ENCODE measurements around the gene MAP4. TPM values are rescaled to one million over a fixed set of nuclear protein-coding genes. Genes with fewer than 3 reads are reported as not detected.
A peak's percentile ranks its signal among the peaks of the same experiment; 100 is the strongest.
"Not testable (repeated sequence)": the region's sequence is repeated elsewhere in the genome, so short reads cannot be mapped to it uniquely, and the experiment has no call there.

MAP4 gene
- polyA plus RNA-seq, 5 donors = 160 to 181 (median 175) TPM

DNA sequence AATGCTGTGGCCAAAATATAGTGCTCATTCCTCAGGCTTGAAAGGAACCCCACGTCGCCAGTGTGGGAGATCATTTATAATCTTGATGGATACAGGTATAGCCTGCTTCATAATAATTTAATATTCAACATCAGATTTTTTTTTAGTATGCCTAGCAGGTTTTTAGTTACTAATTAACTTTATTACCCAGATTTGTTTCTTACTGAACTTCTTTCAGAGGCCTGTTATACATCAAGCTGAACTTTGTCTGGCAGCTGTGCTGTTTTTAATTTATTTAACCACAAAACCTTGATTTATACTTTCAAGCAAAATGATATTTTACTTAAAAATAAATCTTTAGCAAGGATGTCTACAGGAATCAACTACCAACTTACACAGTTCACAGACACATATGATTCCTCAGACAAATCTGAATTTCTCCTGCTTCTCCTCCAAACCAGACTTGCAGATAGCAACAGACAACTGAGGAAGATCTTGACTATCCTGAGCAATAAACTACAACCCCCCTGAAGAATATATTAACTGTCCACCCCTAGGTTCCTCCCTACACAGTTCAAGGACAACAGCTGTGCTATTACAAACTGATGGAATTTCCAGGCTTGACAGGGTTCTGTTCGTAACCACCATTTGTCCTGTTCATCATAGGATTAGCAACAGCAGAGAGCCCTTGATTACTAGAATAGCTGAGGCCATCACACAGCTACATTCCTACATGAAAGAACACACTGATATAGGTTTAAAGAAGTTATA lies 610 bp downstream of the MAP4 start:
- DNase-seq = no peak

DNA sequence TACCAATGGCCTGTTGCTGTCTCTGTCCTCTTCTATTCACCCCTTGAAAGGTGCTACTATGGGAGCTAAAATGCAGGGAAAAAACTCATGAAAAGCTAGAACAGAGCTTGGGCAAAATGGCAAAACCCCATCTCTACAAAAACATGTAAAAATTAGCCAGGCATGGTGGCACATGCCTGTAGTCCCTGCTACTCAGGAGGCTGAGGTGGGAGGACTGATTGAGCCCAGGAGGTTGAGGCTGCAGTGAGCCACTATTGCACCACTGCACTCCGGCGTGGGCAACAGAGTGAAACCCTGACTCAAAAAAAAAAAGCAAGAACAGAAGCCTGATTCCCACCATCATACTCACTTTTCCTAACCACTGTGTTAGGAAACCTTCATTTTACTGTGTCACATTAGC lies 1.9 kb downstream of the MAP4 start:
- DNase-seq = no peak

DNA sequence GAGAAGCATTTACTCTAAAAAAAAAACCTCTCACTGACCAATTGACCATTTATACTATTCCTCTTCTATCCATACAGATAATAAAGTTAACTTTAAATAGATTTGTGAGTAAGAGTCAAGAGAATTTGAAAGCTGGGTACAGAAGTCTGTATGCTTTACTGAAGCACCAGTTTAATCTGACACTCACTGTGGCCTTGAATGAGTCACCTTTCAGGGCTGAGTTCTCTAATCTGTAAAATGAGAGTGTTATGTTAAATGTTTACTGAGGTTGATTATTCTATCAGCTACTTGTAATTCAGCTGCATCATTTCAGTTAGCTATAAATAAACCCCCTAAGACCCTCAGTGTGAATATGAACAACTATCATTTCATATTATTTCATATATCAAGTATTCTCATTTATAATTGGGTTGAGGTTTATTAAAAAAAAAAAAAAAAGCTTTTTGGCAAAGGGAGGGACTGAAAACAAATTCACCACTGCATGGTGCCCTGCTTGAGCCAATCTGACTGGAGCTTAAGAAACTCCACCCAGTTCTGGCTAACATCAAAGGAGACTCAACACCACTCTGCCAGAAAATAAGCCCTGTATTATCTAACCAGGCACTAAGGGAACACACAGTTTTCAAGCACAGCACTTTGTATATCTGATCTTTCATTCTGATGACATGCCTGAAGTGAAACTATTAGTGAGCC lies 2.8 kb downstream of the MAP4 start:
- no peak for DNase-seq

GRCh38 chr3:48012659-48013058 lies 3.6 kb downstream of the MAP4 start:
- no peak for DNase-seq

GRCh38 chr3:48008066-48008465 lies 8.2 kb downstream of the MAP4 start:
- DNase-seq = not testable (repeated sequence)

- not testable (repeated sequence) for DNase-seq
These were observed 8.9 kb downstream of the MAP4 start for GRCh38 chr3:48007361-48007760.

GRCh38 chr3:48006794-48007193 lies 9.4 kb downstream of the MAP4 start:
- DNase-seq = not testable (repeated sequence)

- no peak for DNase-seq
These were observed 11.5 kb downstream of the MAP4 start for GRCh38 chr3:48004694-48005093.

DNA sequence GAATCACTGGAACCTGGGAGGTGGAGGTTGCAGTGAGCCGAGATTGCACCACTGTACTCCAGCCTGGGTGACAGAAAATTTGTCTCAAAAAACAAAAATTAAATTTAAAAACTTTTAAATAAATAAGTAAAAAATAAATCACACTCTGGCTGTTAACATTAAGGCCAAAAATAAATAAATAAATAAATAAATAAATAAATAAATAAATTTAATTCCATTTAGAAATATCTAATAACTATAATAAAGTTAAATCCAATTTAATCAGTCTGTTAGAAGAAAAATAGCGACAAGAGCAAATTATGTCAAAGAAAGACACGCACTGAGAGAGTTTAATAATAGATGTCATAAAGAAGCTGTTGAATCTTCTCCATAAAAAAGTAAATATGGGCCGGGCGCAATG lies 13.4 kb downstream of the MAP4 start:
- no peak for DNase-seq

DNA sequence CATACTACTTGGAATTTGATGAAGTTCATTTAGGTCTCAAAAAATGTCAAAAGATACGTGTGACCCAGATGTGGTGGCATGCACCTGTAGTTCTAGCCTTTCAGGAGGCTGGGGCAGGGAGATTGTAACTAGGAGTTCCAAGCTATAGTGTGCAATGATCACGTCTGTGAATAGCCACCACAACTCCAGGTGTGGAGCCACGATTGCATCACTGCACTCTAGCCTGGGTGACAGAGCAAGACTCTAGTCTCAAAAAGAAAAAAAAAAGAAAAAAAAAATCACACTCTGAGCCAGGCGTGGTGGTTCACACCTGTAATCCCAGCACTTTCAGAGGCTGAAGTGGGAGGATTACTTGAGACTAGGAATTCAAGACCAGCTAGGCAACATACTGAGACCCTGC lies 14.2 kb downstream of the MAP4 start:
- no peak for DNase-seq

DNA sequence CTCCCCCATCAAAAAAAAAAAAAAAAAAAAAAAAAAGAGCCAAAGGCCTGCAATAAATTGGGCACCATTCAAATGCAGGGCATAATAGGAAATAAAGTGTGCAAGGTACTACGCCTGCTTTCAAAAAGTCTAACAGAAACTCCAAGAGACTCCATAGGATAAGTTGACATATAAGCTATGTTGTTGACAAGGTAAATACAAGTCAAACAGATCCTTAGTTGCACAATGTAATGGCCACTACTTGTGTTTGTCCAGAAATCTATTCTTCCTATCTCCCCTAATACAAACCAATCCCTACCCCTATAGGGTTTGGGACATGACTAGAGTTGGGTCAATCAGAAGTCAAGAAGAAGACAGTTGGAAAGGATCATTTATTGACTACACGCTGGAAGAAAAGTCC lies 16.0 kb downstream of the MAP4 start:
- DNase-seq = no peak

DNA sequence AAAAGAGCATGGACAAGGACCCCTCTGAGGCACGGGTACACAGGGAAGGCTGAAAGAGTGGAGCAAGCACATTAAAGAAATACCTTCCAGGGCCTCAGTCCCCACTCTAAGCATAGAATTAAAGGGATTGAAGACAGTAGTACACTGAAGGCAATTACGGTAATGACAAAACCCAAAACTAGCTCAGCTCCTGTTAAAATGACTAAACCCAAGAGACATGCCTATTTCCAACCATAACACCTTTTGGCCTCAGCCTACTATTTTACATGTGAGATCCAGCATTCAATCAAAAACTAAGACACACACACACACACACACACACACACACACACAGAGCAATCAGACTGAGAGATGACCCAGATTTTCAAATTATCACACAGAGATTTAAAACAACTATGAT lies 19.8 kb downstream of the MAP4 start:
- DNase-seq = no peak

GRCh38 chr3:47994180-47994579 lies 22.0 kb downstream of the MAP4 start:
- no peak for DNase-seq

DNA sequence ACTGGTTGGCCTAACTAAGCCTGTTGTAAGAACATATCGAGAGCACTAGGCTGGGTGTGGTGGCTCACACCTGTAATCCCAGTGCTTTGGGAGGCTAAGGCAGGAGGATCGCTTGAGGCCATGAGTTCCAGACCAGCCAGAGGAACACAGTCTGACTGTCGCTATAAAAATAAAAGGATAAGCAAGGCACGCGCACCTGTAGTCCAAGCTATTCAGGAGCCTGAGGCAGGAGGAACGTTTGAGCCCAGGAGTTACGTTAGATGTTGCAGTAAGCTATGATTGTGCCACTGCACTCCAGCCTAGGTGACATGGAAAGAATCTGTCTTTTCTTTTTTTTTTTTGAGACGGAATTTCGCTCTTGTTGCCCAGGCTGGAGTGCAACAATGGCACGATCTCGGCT lies 24.9 kb downstream of the MAP4 start:
- no peak for DNase-seq

- DNase-seq = peak; percentile 58 to 70
These were observed 26.2 kb downstream of the MAP4 start for GRCh38 chr3:47989981-47990440.

- DNase-seq = no peak
These were observed 30.8 kb downstream of the MAP4 start for GRCh38 chr3:47985381-47985780.

- no peak for DNase-seq
These were observed 32.0 kb downstream of the MAP4 start for GRCh38 chr3:47984075-47984728.

DNA sequence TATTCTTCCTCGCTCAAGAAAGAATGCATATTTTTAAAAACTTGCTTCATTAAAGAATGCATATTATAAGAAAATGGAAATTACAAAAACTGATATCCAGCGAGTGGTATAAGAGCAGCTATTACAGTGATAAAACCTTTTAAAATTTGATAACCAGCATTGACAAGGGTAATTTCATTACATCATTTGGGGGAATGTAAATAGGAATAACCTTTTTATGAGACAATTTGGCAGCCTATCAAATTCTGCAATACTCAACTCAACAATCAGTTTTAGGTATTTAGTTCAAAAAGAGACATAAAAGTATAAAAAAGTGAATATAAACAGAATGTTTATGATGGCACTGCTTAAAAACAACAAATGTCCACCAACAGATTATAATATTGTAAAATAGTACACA lies 35.4 kb downstream of the MAP4 start:
- DNase-seq = no peak

DNA sequence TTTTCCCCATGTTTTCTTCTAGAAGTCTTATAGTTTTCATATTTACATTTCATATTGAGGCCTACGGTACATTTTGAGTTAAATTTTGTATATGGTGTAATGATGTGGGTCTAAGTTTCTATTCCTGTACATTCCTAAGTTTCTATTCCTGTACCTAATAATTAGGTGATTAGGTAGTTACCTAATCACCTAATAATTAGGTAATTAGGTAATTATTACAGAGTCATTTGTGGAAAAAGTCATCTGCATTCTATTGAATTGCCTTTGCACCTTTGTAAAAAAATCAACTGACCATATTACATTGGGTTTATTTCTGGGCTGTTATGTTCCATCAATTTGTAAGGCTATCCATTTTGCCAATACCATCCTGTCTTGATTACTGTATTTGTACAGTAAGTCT lies 37.1 kb downstream of the MAP4 start:
- DNase-seq = no peak

- DNase-seq = no peak
These were observed 37.8 kb downstream of the MAP4 start for GRCh38 chr3:47978386-47978785.

GRCh38 chr3:47976135-47976732 lies 40.0 kb downstream of the MAP4 start:
- DNase-seq = no peak

DNA sequence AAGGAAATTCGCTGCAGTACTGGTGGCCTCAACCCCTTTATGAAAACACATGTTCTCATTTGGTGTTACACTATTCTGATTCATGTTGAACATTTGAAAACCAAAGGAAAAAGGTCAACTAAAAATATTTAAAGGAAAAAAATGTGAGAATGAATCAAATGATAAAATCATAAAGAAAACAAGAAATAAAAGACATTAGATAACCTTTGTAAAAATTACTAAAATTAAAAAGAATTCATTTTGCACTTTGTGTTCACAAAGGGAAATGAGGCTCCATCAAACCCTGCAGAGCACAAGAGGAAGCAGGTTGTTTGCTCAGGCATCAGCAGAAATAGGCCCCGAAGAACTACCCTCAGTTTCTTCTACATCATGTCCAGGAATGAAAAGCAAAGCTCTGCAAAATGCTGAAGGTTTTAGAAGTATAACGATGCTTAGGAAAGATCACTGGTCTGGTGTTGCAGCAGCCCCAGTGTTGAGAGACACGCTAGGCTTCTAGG lies 41.2 kb downstream of the MAP4 start:
- DNase-seq = no peak

Data from right lung (tissue), 5 donors.